Activated naive CD4-positive, alpha-beta T cell (primary cell): ENCODE data around the gene CNDP2.
"Not testable (repeated sequence)": the region's sequence is repeated elsewhere in the genome, so short reads cannot be mapped to it uniquely, and the experiment has no call there.

Source experiments
- DNase-seq, 4 experiments: peaks; one replicate each; lab custom pipeline; 2025; lab: John Stamatoyannopoulos, UW

Gene CNDP2

GRCh38 chr18:74518456-74519295, 22.5 kb downstream of the CNDP2 start:
- DNase-seq, result no peak

DNA sequence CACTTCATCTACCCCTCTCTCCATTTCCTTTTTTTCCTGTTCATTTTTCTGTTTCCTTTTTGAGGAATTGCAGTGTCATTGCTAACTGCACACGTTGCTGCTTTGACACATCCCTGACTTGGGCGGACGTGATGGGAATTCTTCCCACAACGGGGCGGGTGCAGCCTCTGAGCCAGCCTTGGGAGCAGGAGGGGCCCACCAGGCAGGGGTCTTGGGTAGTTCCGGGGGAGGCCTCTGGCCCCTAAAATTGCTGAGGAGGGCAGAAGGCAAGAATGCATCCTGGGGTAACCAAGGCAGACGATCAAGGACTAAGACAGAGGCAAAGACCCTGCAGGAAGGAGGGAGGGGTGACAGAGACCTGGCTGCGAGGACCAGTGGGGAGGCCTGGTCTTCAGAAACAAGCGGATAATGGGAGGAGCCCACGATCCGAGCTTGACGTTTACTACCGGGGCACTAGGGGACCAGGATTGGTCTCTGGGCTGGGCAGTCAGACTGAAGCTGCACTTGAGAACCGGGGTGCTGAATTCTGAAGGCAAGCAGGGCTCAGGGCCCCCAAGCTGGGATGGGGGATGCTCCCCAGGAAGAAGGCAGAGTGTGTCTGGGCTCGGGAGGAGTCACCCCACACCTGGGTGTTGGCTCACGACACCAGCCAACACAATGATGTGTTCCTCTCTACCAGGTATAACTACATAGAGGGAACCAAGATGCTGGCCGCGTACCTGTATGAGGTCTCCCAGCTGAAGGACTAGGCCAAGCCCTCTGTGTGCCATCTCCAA, 23.3 kb downstream of the CNDP2 start:
- DNase-seq, result no peak

GRCh38 chr18:74520096-74520833, 24.1 kb downstream of the CNDP2 start:
- DNase-seq, result no peak

DNA sequence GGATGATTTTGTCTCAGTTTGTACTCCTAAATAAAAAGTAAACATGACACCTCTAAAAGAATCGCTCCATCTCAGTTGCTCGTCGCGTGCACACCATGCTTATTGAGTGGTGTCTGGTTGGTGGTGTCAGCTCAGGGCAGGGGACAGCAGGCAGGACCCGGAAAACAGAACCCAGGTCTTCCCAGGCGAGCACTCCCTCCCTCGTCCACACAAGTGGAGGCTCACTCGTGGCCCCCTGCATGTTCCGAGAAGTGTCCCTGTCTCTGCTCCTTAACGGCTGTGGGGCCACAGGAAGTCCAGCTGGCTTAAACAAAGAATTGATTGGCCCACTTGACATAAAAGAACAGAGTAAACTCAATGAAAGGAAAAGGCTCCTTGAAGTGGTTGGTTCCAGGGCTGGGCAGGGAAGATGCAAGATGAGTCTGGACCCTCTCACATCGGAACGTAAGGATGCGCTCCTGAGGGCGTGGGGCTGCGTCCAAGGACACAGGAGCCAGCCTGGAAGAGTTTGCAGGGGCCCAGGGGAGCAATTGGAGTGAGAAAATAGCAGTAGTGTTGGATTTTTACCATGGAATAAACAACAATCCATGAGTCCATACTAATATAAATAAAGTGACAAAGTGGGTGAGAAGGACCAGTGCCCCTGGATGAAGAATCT, 25.0 kb downstream of the CNDP2 start:
- no peak for DNase-seq

GRCh38 chr18:74522635-74523548, 26.7 kb downstream of the CNDP2 start:
- no peak for DNase-seq

GRCh38 chr18:74524097-74524496, 27.9 kb downstream of the CNDP2 start:
- no peak for DNase-seq

DNA sequence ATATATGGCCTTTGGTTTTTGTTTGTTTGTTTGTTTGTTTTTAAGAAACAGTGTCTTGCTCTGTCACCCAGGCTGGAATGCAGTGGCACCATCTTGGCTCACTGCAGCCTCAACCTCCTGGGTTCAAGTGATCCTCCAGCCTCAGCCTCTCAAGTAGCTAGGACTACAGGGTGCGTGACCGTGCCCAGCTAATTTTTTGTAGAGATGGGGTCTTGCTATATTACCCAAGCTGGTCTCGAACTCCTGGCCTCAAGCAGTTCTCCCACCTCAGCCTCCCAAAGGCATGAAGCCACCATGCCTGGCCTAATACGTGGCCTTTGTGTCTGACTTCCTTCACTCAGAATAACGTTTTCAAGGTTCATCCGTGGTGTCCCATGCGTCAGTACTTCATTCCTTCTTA, 28.8 kb downstream of the CNDP2 start:
- not testable (repeated sequence) for DNase-seq

DNA sequence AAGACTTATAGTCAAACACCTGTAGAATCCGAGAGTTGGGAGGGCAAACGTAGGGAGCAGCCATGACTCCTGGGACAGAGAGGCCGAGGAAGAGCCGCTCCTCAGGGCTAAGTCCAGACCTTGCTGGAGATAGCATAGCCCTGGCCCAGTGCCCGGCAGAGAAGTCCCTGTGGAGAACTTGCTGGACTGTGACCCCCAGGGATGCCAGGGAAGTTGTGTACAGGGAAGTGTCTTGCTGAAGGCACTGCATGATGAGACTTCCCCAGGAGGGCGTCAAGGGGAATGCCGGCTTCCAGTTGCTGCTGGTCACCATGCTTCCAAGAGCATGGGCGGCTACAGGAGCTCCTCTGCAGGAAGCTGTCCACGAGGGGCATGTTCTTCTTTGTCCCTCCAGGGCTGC, 29.6 kb downstream of the CNDP2 start:
- no peak for DNase-seq

DNA sequence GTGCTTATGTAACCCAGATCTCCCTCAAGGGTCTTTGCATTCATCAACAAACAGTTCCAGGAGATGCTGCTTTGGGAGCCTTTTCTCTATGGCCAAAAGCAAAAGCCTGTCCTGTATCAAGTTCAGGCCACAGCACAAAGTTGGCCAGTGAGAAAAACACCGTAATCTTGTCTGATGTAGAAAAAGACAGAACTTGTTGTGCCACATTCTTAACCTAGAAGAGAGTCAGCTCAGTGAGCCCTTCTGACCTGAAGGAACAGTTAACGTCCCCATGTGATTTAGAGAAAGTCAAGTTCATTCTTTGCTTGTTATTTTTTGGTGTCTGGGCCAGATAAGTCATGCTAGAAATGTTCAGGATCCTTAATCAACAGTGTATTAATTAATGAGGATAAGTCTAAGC, 30.3 kb downstream of the CNDP2 start:
- DNase-seq, result no peak

DNA sequence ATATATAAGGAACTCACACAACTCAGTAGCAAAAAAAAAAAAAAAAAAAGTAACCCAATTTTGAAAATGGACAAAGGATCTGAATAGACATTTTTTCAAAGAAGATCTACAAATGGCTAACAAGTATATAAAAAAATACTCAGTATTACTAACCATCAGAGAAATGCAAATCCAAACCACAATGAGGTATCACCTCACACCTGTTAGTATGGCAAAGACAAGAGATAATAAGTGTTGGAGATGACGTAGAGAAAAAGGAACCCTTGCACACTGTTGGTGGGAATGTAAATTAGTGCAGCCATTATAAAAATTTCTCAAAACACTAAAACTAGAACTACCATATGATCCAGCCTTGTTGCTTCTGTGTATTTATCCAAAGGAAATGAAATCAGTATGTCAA, 32.3 kb downstream of the CNDP2 start:
- no peak for DNase-seq

- DNase-seq, result no peak
These were observed 32.8 kb downstream of the CNDP2 start for GRCh38 chr18:74528913-74529312.

- no peak for DNase-seq
These were observed 33.2 kb downstream of the CNDP2 start for GRCh38 chr18:74529378-74529777.

DNA sequence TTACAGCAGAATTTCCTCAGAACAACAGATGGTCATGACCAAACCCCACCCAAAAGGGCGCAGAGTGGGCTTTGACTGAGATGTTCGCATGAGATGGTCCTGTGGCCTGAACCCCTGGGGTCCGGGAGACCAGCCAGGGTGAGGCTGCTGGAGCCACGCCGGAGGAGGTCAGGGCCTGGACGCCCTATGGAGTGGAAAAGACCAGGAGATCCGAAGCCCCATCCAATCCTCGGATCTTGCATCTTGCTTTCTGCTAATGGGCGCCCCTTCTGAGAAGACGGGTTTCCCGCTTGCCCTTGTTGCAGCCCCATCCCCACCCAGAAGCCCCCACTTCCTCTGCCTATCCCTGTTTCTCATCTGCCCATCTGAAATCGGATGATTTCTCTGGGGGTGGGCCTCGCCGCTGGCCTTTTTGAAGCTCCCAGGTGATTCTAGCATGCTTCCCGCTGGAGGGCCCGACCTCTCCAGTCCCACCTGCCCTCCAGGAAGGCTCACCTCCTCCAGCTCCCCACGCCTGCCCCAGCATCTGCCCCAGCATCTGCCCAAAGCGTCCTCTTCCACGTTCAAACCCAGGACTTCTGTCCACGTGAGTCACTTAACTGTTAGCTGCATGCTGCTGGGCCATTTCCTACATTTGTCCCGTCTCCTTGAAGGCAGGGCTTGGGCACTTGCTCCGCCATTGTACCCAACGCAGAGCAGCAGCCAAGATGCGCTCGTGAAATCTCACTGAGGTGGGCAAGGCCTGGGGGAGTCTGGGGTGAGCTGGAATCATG, 33.8 kb downstream of the CNDP2 start:
- DNase-seq, result no peak

DNA sequence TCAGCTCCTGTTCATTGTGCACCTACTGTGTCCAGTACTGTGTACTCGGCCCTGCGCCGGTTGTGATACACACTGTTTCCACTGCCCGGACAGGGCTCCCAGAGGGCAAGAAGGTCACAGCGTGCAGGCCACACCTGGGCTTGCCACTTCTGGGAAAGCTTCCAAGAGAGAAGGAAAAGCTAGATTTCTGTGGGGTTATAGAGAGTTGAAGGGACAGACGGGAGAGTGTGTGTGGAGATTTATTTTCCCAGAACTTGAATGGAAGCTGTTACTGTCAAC, 34.4 kb downstream of the CNDP2 start:
- DNase-seq, result no peak

- DNase-seq, result no peak
These were observed 34.9 kb downstream of the CNDP2 start for GRCh38 chr18:74531043-74531442.

- no peak for DNase-seq
These were observed 36.4 kb downstream of the CNDP2 start for GRCh38 chr18:74532511-74533025.

- DNase-seq, result no peak
These were observed 37.5 kb downstream of the CNDP2 start for GRCh38 chr18:74533666-74534065.

- no peak for DNase-seq
These were observed 38.2 kb downstream of the CNDP2 start, which contains the start of gene CNDP1 for GRCh38 chr18:74534150-74534969. Gene CNDP1, plus strand, starts transcription at chr18:74534500. Its CDS starts 168 bp downstream, at chr18:74534668.

DNA sequence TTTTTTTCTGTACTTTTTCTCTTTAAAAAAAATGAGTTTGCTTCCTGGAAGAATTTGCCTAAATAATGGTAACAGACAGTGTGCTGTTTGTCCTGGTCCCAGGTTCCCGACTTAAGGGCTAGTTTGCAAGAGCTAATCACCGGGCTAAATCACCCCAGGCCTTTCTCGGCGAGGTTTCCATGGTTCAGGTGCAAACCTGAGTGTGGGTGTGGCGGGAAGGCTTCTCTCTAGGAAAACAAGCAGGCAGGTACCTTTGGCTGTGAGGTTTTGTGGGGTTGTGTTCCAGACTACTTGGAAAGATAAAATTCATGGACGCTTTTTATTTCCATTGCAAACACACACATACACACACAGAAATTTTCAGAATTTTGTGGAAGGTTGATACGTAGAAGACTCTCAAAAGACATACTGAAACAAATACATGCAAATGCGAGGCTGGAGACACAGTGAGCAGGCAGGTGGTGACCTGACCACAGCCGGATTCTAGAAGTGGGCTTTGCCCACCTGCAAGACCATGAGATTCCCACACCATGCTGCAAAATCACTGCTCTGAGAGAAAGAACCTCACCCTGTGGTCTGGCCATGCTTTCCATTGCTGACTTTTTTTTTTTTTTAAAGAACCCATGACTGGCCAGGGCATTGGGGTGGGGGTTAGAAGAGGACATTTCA, 39.0 kb downstream of the CNDP2 start:
- DNase-seq, result no peak
